ENCODE measurements around the gene AP3M1.

- TF ChIP-seq EZH2 (IDR thresholded peaks at IDR 0.05; ENCODE audit: insufficient read depth, poor library complexity, severe bottlenecking) (no peak), EZH2phosphoT487 (IDR thresholded peaks at IDR 0.05; ENCODE audit: insufficient read depth, low read depth) (no peak)
These were observed 3.0 kb upstream of the AP3M1 start for GRCh38 chr10:74153676-74154075.

All from GM23248 (cell line).